ENCODE measurements around the gene LRP1B.

Gene LRP1B

GRCh38 chr2:142008135-142008744, 122.6 kb downstream of the LRP1B start:
- no peaks in the 10 kb centered on the region for H3K36me3 ChIP-seq (ENCODE audit: control insufficient read depth in 1 of 2, insufficient read depth in 2 of 2, low read length in 2 of 2)
- H3K4me3 ChIP-seq (ENCODE audit: low read depth in 1 of 2, low read length in 2 of 2): no peak overlapping the region
- no peaks in the 10 kb centered on the region for H3K4me1 ChIP-seq (ENCODE audit: control insufficient read depth in 1 of 2, insufficient read depth in 2 of 2, low read length in 2 of 2)
- no peak overlapping the region for H3K27ac ChIP-seq (ENCODE audit: low read length)
- H3K27me3 ChIP-seq (ENCODE audit: low read depth, low read length): no peaks in the 10 kb centered on the region
- H3K9me3 ChIP-seq (ENCODE audit: control insufficient read depth in 1 of 2, low read length in 2 of 2): no peaks in the 10 kb centered on the region

GRCh38 chr2:141994066-141994465, 136.8 kb downstream of the LRP1B start:
- H3K27me3 ChIP-seq (ENCODE audit: low read depth, low read length): no peaks in the 10 kb centered on the region
- no peaks in the 10 kb centered on the region for H3K4me1 ChIP-seq (ENCODE audit: control insufficient read depth in 1 of 2, insufficient read depth in 2 of 2, low read length in 2 of 2)
- no peak overlapping the region for H3K4me3 ChIP-seq (ENCODE audit: low read depth in 1 of 2, low read length in 2 of 2)
- H3K9me3 ChIP-seq (ENCODE audit: control insufficient read depth in 1 of 2, low read length in 2 of 2): no peaks in the 10 kb centered on the region
- H3K36me3 ChIP-seq (ENCODE audit: control insufficient read depth in 1 of 2, insufficient read depth in 2 of 2, low read length in 2 of 2): no peaks in the 10 kb centered on the region
- H3K27ac ChIP-seq (ENCODE audit: low read length): no peak overlapping the region

GRCh38 chr2:141992695-141993094, 138.1 kb downstream of the LRP1B start:
- Histone ChIP-seq H3K4me3 (ENCODE audit: low read depth in 1 of 2, low read length in 2 of 2) (no peak overlapping the region), H3K9me3 (ENCODE audit: control insufficient read depth in 1 of 2, low read length in 2 of 2) (no peaks in the 10 kb centered on the region), H3K36me3 (ENCODE audit: control insufficient read depth in 1 of 2, insufficient read depth in 2 of 2, low read length in 2 of 2) (no peaks in the 10 kb centered on the region), H3K27ac (ENCODE audit: low read length) (no peak overlapping the region), H3K4me1 (ENCODE audit: control insufficient read depth in 1 of 2, insufficient read depth in 2 of 2, low read length in 2 of 2) (no peaks in the 10 kb centered on the region), H3K27me3 (ENCODE audit: low read depth, low read length) (no peaks in the 10 kb centered on the region)

GRCh38 chr2:141968433-141968832, 162.4 kb downstream of the LRP1B start:
- Histone ChIP-seq H3K27me3 (ENCODE audit: low read depth, low read length) (no peaks in the 10 kb centered on the region), H3K27ac (ENCODE audit: low read length) (no peak overlapping the region), H3K36me3 (ENCODE audit: control insufficient read depth in 1 of 2, insufficient read depth in 2 of 2, low read length in 2 of 2) (no peaks in the 10 kb centered on the region), H3K9me3 (ENCODE audit: control insufficient read depth in 1 of 2, low read length in 2 of 2) (no peaks in the 10 kb centered on the region), H3K4me1 (ENCODE audit: control insufficient read depth in 1 of 2, insufficient read depth in 2 of 2, low read length in 2 of 2) (no peaks in the 10 kb centered on the region), H3K4me3 (ENCODE audit: low read depth in 1 of 2, low read length in 2 of 2) (no peak overlapping the region)

GRCh38 chr2:141967980-141968379, 162.8 kb downstream of the LRP1B start:
- no peak overlapping the region for H3K4me3 ChIP-seq (ENCODE audit: low read depth in 1 of 2, low read length in 2 of 2)

GRCh38 chr2:141967503-141967902, 163.3 kb downstream of the LRP1B start:
- Histone ChIP-seq H3K9me3 (ENCODE audit: control insufficient read depth in 1 of 2, low read length in 2 of 2) (no peaks in the 10 kb centered on the region), H3K27me3 (ENCODE audit: low read depth, low read length) (no peaks in the 10 kb centered on the region), H3K36me3 (ENCODE audit: control insufficient read depth in 1 of 2, insufficient read depth in 2 of 2, low read length in 2 of 2) (no peaks in the 10 kb centered on the region), H3K4me1 (ENCODE audit: control insufficient read depth in 1 of 2, insufficient read depth in 2 of 2, low read length in 2 of 2) (no peaks in the 10 kb centered on the region), H3K27ac (ENCODE audit: low read length) (no peak overlapping the region), H3K4me3 (ENCODE audit: low read depth in 1 of 2, low read length in 2 of 2) (no peak overlapping the region)

More at GRCh38 chr2:141967980-141968379, 162.8 kb downstream of the LRP1B start:
- Histone ChIP-seq H3K27ac (ENCODE audit: low read length) (no peak overlapping the region), H3K27me3 (ENCODE audit: low read depth, low read length) (no peaks in the 10 kb centered on the region), H3K9me3 (ENCODE audit: control insufficient read depth in 1 of 2, low read length in 2 of 2) (no peaks in the 10 kb centered on the region), H3K36me3 (ENCODE audit: control insufficient read depth in 1 of 2, insufficient read depth in 2 of 2, low read length in 2 of 2) (no peaks in the 10 kb centered on the region), H3K4me1 (ENCODE audit: control insufficient read depth in 1 of 2, insufficient read depth in 2 of 2, low read length in 2 of 2) (no peaks in the 10 kb centered on the region)

GRCh38 chr2:141959941-141960340, 170.9 kb downstream of the LRP1B start:
- H3K4me3 ChIP-seq (ENCODE audit: low read depth in 1 of 2, low read length in 2 of 2): no peak overlapping the region

GRCh38 chr2:141959016-141959415, 171.8 kb downstream of the LRP1B start:
- Histone ChIP-seq H3K27ac (ENCODE audit: low read length) (no peak overlapping the region), H3K4me3 (ENCODE audit: low read depth in 1 of 2, low read length in 2 of 2) (no peak overlapping the region), H3K27me3 (ENCODE audit: low read depth, low read length) (no peaks in the 10 kb centered on the region), H3K4me1 (ENCODE audit: control insufficient read depth in 1 of 2, insufficient read depth in 2 of 2, low read length in 2 of 2) (no peaks in the 10 kb centered on the region), H3K9me3 (ENCODE audit: control insufficient read depth in 1 of 2, low read length in 2 of 2) (no peaks in the 10 kb centered on the region), H3K36me3 (ENCODE audit: control insufficient read depth in 1 of 2, insufficient read depth in 2 of 2, low read length in 2 of 2) (no peaks in the 10 kb centered on the region)

More at GRCh38 chr2:141959941-141960340, 170.9 kb downstream of the LRP1B start:
- H3K36me3 ChIP-seq (ENCODE audit: control insufficient read depth in 1 of 2, insufficient read depth in 2 of 2, low read length in 2 of 2): no peaks in the 10 kb centered on the region
- H3K27me3 ChIP-seq (ENCODE audit: low read depth, low read length): no peaks in the 10 kb centered on the region
- H3K4me1 ChIP-seq (ENCODE audit: control insufficient read depth in 1 of 2, insufficient read depth in 2 of 2, low read length in 2 of 2): no peaks in the 10 kb centered on the region
- no peaks in the 10 kb centered on the region for H3K9me3 ChIP-seq (ENCODE audit: control insufficient read depth in 1 of 2, low read length in 2 of 2)
- H3K27ac ChIP-seq (ENCODE audit: low read length): no peak overlapping the region

GRCh38 chr2:141957827-141958450, 172.9 kb downstream of the LRP1B start:
- Histone ChIP-seq H3K27me3 (ENCODE audit: low read depth, low read length) (no peaks in the 10 kb centered on the region), H3K27ac (ENCODE audit: low read length) (no peak overlapping the region), H3K36me3 (ENCODE audit: control insufficient read depth in 1 of 2, insufficient read depth in 2 of 2, low read length in 2 of 2) (no peaks in the 10 kb centered on the region), H3K4me1 (ENCODE audit: control insufficient read depth in 1 of 2, insufficient read depth in 2 of 2, low read length in 2 of 2) (no peaks in the 10 kb centered on the region), H3K9me3 (ENCODE audit: control insufficient read depth in 1 of 2, low read length in 2 of 2) (no peaks in the 10 kb centered on the region), H3K4me3 (ENCODE audit: low read depth in 1 of 2, low read length in 2 of 2) (no peak overlapping the region)

GRCh38 chr2:141957321-141957720, 173.5 kb downstream of the LRP1B start:
- Histone ChIP-seq H3K27me3 (ENCODE audit: low read depth, low read length) (no peaks in the 10 kb centered on the region), H3K4me1 (ENCODE audit: control insufficient read depth in 1 of 2, insufficient read depth in 2 of 2, low read length in 2 of 2) (no peaks in the 10 kb centered on the region), H3K4me3 (ENCODE audit: low read depth in 1 of 2, low read length in 2 of 2) (no peak overlapping the region), H3K27ac (ENCODE audit: low read length) (no peak overlapping the region), H3K9me3 (ENCODE audit: control insufficient read depth in 1 of 2, low read length in 2 of 2) (no peaks in the 10 kb centered on the region), H3K36me3 (ENCODE audit: control insufficient read depth in 1 of 2, insufficient read depth in 2 of 2, low read length in 2 of 2) (no peaks in the 10 kb centered on the region)

- Histone ChIP-seq H3K27ac (ENCODE audit: low read length) (no peak overlapping the region), H3K27me3 (ENCODE audit: low read depth, low read length) (no peaks in the 10 kb centered on the region), H3K4me1 (ENCODE audit: control insufficient read depth in 1 of 2, insufficient read depth in 2 of 2, low read length in 2 of 2) (no peaks in the 10 kb centered on the region), H3K9me3 (ENCODE audit: control insufficient read depth in 1 of 2, low read length in 2 of 2) (no peaks in the 10 kb centered on the region), H3K4me3 (ENCODE audit: low read depth in 1 of 2, low read length in 2 of 2) (no peak overlapping the region), H3K36me3 (ENCODE audit: control insufficient read depth in 1 of 2, insufficient read depth in 2 of 2, low read length in 2 of 2) (no peaks in the 10 kb centered on the region)
Measured at GRCh38 chr2:141947396-141948114, 183.3 kb downstream of the LRP1B start.

Measured in muscle layer of duodenum (tissue), 2 donors.